Aorta (tissue), 5 donors: ENCODE measurements around the gene LRRC3B. TPM values are rescaled to one million over a fixed set of nuclear protein-coding genes. Genes with fewer than 3 reads are reported as not detected.
A peak's percentile ranks its signal among the peaks of the same experiment; 100 is the strongest.

Experiments used
- ATAC-seq: fragments of 200-7000 bp; cut with Tn5 transposase; one replicate; pipeline ENCODE4 v1.9.1; 2022; ENCODE audit warnings: moderate library complexity; ENCODE audit not compliant: low FRiP score
- DNase-seq, 2 donors: peaks; one replicate each; pipeline ENCODE4 v3.0.0-alpha.2; 2020
- H3K27ac ChIP-seq, 2 donors: one replicate each; pipeline ENCODE4 v1.5.1; 2013; ENCODE audit warnings: low read length in 2 of 2, mild to moderate bottlenecking in 2 of 2, moderate library complexity in 2 of 2, control low read depth in 1 of 2, inconsistent platforms in 1 of 2, low read depth in 1 of 2
- H3K27me3 ChIP-seq, 2 donors: one replicate each; pipeline ENCODE4 v1.6.1; 2013; ENCODE audit warnings: control low read depth in 1 of 2, low read length in 1 of 2, mild to moderate bottlenecking in 1 of 2, moderate library complexity in 1 of 2; ENCODE audit not compliant: insufficient read depth in 2 of 2, control insufficient read depth in 1 of 2
- H3K36me3 ChIP-seq, 2 donors: one replicate each; pipeline ENCODE4 v1.6.1; 2013; ENCODE audit warnings: control low read depth in 1 of 2, low read length in 1 of 2, mild to moderate bottlenecking in 1 of 2; ENCODE audit not compliant: insufficient read depth in 2 of 2, control insufficient read depth in 1 of 2
- H3K4me1 ChIP-seq, 2 donors: one replicate each; pipeline ENCODE4 v1.6.1; 2013; ENCODE audit warnings: low read length in 2 of 2, control low read depth in 1 of 2, mild to moderate bottlenecking in 1 of 2, moderate library complexity in 1 of 2; ENCODE audit not compliant: insufficient read depth in 2 of 2, control insufficient read depth in 1 of 2
- H3K4me3 ChIP-seq, 2 donors: one replicate each; pipeline ENCODE4 v1.5.1; 2013; ENCODE audit warnings: low read length in 2 of 2, control low read depth in 1 of 2, mild to moderate bottlenecking in 1 of 2
- H3K9me3 ChIP-seq: one replicate; pipeline ENCODE4 v1.6.1; 2013; ENCODE audit warnings: mild to moderate bottlenecking, low read length; ENCODE audit not compliant: control insufficient read depth
- WGBS, 2 donors: extraction: QIAGEN DNeasy Blood & Tissue Kit; methylation state at CpG; one replicate each; pipeline ENCODE4 v1.1.7; 2013; 5-methylcytosine and 5-hydroxymethylcytosine counted together
- intact Hi-C, 2 donors: fragments of 100-400 bp; cut with DNase I; formaldehyde crosslinking; loops; one replicate each; pipeline versions ENCODE4 v1.14.2 to v1.15.0; 2022
- polyA plus RNA-seq, 2 donors: library from polyadenylated mRNA; stranded (reverse); fragments of 200-250 nt; gene quantifications; one replicate each; pipeline ENCODE4 v1.2.3, GENCODE V29; 2013
- total RNA-seq, 2 donors: library from RNA; stranded (reverse); fragmentation: NEBNext Ultra II Directional; extraction: Animal tissue kit (Norgen Biotek cat#: 25700); gene quantifications; one replicate each; pipeline ENCODE4 v1.2.1, GENCODE V29; 2021
- donor health status: healthy with polysubstance abuse.
- donor health status: Bipolar disorder and iron deficiency.
- donor health status: DM: no; HTN: no; CAD: no.
- donor health status: DM: no; HTN: no; CAD: no.
- donor health status: DM: yes; HTN: yes; CAD: no.

LRRC3B gene
- total and polyA plus RNA-seq, 4 donors = 0.19 to 0.78 TPM; not detected in 2

- intact Hi-C loops = loop anchor here (2.0 to 10.0 kb wide), 4 partner anchors 870 to 1070 kb away; no protein-coding TSS in a partner anchor
- ATAC-seq (no peak), DNase-seq (no peak)
- no peaks in the 10 kb centered on the region for H3K36me3 ChIP-seq
- no peaks in the 10 kb centered on the region for H3K4me1 ChIP-seq
- H3K4me3 ChIP-seq = no peak overlapping the region
- H3K27me3 ChIP-seq = no peaks in the 10 kb centered on the region
- WGBS, 2 donors = 47 to 49% methylated on average over 5 of the region's 5 CpGs
- no peaks in the 10 kb centered on the region for H3K9me3 ChIP-seq
- no peak overlapping the region for H3K27ac ChIP-seq
Measured at GRCh38 chr3:26712211-26713026, 89.8 kb downstream of the LRRC3B start.

- H3K4me3 ChIP-seq = no peak overlapping the region
- H3K27ac ChIP-seq = no peak overlapping the region
- WGBS, 2 donors = 48 to 58% methylated on average over 3 of the region's 3 CpGs
- no peaks in the 10 kb centered on the region for H3K36me3 ChIP-seq
- intact Hi-C loops = loop anchor here (2.0 to 10.0 kb wide), 4 partner anchors 870 to 1071 kb away; no protein-coding TSS in a partner anchor
- DNase-seq (no peak), ATAC-seq (no peak)
- H3K27me3 ChIP-seq = no peaks in the 10 kb centered on the region
- H3K4me1 ChIP-seq = no peaks in the 10 kb centered on the region
- no peaks in the 10 kb centered on the region for H3K9me3 ChIP-seq
Measured at GRCh38 chr3:26713091-26713490, 90.5 kb downstream of the LRRC3B start.

- intact Hi-C loops = loop anchor here (5.0 to 10.0 kb wide), 3 partner anchors 872 to 1072 kb away; no protein-coding TSS in a partner anchor
- Histone ChIP-seq H3K27me3 (no peaks in the 10 kb centered on the region), H3K36me3 (no peaks in the 10 kb centered on the region), H3K4me1 (no peaks in the 10 kb centered on the region), H3K27ac (no peak overlapping the region), H3K9me3 (no peaks in the 10 kb centered on the region), H3K4me3 (no peak overlapping the region)
- 81 to 91% methylated on average over 3 of the region's 3 CpGs for WGBS, 2 donors
- ATAC-seq (no peak), DNase-seq (no peak)
Measured at GRCh38 chr3:26714485-26714884, 91.9 kb downstream of the LRRC3B start.

- no peak overlapping the region for H3K27ac ChIP-seq
- WGBS, 2 donors = 62 to 74% methylated on average over 3 of the region's 3 CpGs
- no peaks in the 10 kb centered on the region for H3K27me3 ChIP-seq
- no peaks in the 10 kb centered on the region for H3K9me3 ChIP-seq
- DNase-seq = no peak
- no peaks in the 10 kb centered on the region for H3K4me1 ChIP-seq
- no peak overlapping the region for H3K4me3 ChIP-seq
- no peaks in the 10 kb centered on the region for H3K36me3 ChIP-seq
- intact Hi-C loops = loop anchor here in 1 of 2 donors (10.0 kb wide), 1 partner anchor 1071 kb away; no protein-coding TSS in a partner anchor
- no peak for ATAC-seq
Measured at GRCh38 chr3:26715431-26715830, 92.9 kb downstream of the LRRC3B start.

GRCh38 chr3:26718315-26718714 lies 95.7 kb downstream of the LRRC3B start:
- Histone ChIP-seq H3K36me3 (no peaks in the 10 kb centered on the region), H3K4me3 (no peak overlapping the region), H3K27me3 (no peaks in the 10 kb centered on the region), H3K4me1 (no peaks in the 10 kb centered on the region), H3K27ac (no peak overlapping the region), H3K9me3 (no peaks in the 10 kb centered on the region)
- 76 to 78% methylated on average over 1 of the region's 1 CpG for WGBS, 2 donors
- DNase-seq (no peak), ATAC-seq (no peak)
- intact Hi-C loops = loop anchor here in 1 of 2 donors (10.0 kb wide), 1 partner anchor 1074 kb away; no protein-coding TSS in a partner anchor

- WGBS, 2 donors = 61 to 78% methylated on average over 4 of the region's 4 CpGs
- ATAC-seq (no peak), DNase-seq (no peak)
- no peaks in the 10 kb centered on the region for H3K9me3 ChIP-seq
- H3K27ac ChIP-seq = no peak overlapping the region
- H3K4me1 ChIP-seq = peaks cover 0 to 2% of the 10 kb centered on the region in 2 donors
- no peaks in the 10 kb centered on the region for H3K27me3 ChIP-seq
- no peaks in the 10 kb centered on the region for H3K36me3 ChIP-seq
- intact Hi-C loops = loop anchor here in 1 of 2 donors (10.0 kb wide), 1 partner anchor 1074 kb away; no protein-coding TSS in a partner anchor
- no peak overlapping the region for H3K4me3 ChIP-seq
Measured at GRCh38 chr3:26719134-26719533, 96.6 kb downstream of the LRRC3B start.

GRCh38 chr3:26721047-26721446 lies 98.5 kb downstream of the LRRC3B start:
- H3K27me3 ChIP-seq = no peaks in the 10 kb centered on the region
- ATAC-seq (no peak), DNase-seq (no peak)
- H3K4me1 ChIP-seq = peaks cover 0 to 2% of the 10 kb centered on the region in 2 donors
- no peak overlapping the region for H3K4me3 ChIP-seq
- H3K27ac ChIP-seq = no peak overlapping the region
- WGBS, 2 donors = 92 to 95% methylated on average over 2 of the region's 2 CpGs
- no peaks in the 10 kb centered on the region for H3K9me3 ChIP-seq
- H3K36me3 ChIP-seq = no peaks in the 10 kb centered on the region
- intact Hi-C loops = no loop called here

GRCh38 chr3:26731843-26732242 lies 109.3 kb downstream of the LRRC3B start:
- intact Hi-C loops = no loop called here
- Histone ChIP-seq H3K4me1 (no peaks in the 10 kb centered on the region), H3K4me3 (no peak overlapping the region), H3K9me3 (no peaks in the 10 kb centered on the region), H3K27ac (no peak overlapping the region), H3K27me3 (no peaks in the 10 kb centered on the region), H3K36me3 (no peaks in the 10 kb centered on the region)
- ATAC-seq = no peak
- 90 to 96% methylated on average over 1 of the region's 1 CpG for WGBS, 2 donors
- DNase-seq = no peak

GRCh38 chr3:26750263-26750662 lies 127.7 kb downstream of the LRRC3B start:
- ATAC-seq (peak; percentile 38), DNase-seq (no peak)
- Histone ChIP-seq H3K4me1 (no peaks in the 10 kb centered on the region), H3K36me3 (no peaks in the 10 kb centered on the region), H3K27me3 (no peaks in the 10 kb centered on the region), H3K4me3 (no peak overlapping the region), H3K9me3 (no peaks in the 10 kb centered on the region), H3K27ac (no peak overlapping the region)
- intact Hi-C loops = no loop called here
- WGBS, 2 donors = 75 to 84% methylated on average over 2 of the region's 2 CpGs
